ENCODE results near the gene GFRA1. TPM values are rescaled to one million over a fixed set of nuclear protein-coding genes. Genes with fewer than 3 reads are reported as not detected.

GFRA1 gene
- total and polyA plus RNA-seq, 2 of the 4 experiments (the other 2 are of a cell fraction) = 9.1 to 9.3 TPM

GRCh38 chr10:116147147-116147905 lies 125.7 kb downstream of the GFRA1 start:
- Histone ChIP-seq H3K4me1 (ENCODE audit: control insufficient read depth, insufficient read depth, low read length) (no peaks in the 10 kb centered on the region), H3K9ac (ENCODE audit: low read depth, low read length) (no peak overlapping the region), H3K4ac (ENCODE audit: low read depth, low read length) (no peak overlapping the region), H2AK9ac (replicated peaks; ENCODE audit: low read depth, low read length, poor library complexity) (no peak overlapping the region), H4K20me1 (ENCODE audit: insufficient read depth, low read length) (no peaks in the 10 kb centered on the region), H4K8ac (ENCODE audit: low read depth in 2 of 2, low read length in 2 of 2) (no peak overlapping the region), H4K5ac (ENCODE audit: low read depth, low read length) (no peak overlapping the region), H3K56ac (ENCODE audit: extremely low read depth, insufficient read depth, low read length) (no peak overlapping the region), H3K9me1 (ENCODE audit: insufficient read depth, low read length) (no peaks in the 10 kb centered on the region), H3K18ac (ENCODE audit: low read depth, low read length) (no peak overlapping the region), H3K27ac (ENCODE audit: insufficient read depth, low read length) (no peak overlapping the region), H3K4me2 (ENCODE audit: low read depth, low read length) (no peak overlapping the region), H3K36me3 (ENCODE audit: control insufficient read depth, insufficient read depth, low read length) (no peaks in the 10 kb centered on the region), H2BK5ac (ENCODE audit: low read depth, low read length, poor library complexity, severe bottlenecking) (no peak overlapping the region), H3K23ac (ENCODE audit: low read depth, low read length) (no peak overlapping the region), H3K79me1 (ENCODE audit: low read depth in 1 of 2, low read length in 2 of 2) (no peaks in the 10 kb centered on the region), H2BK120ac (ENCODE audit: low read depth, low read length) (no peak overlapping the region), H4K91ac (ENCODE audit: insufficient read depth, low read depth, low read length) (no peak overlapping the region), H2AFZ (replicated peaks; ENCODE audit: low read length, poor library complexity) (no peak overlapping the region), H3K9me3 (ENCODE audit: control insufficient read depth, insufficient read depth, low read length) (no peaks in the 10 kb centered on the region), H3K14ac (replicated peaks; ENCODE audit: low read depth, low read length) (no peak overlapping the region), H3K27me3 (ENCODE audit: control insufficient read depth, insufficient read depth, low read length) (no peaks in the 10 kb centered on the region), H2BK20ac (ENCODE audit: low read depth, low read length) (no peak overlapping the region), H3K4me3 (ENCODE audit: insufficient read depth, low read depth, low read length) (no peak overlapping the region), H2BK15ac (ENCODE audit: low read depth, low read length) (no peak overlapping the region), H2AK5ac (ENCODE audit: low read depth, low read length) (no peak overlapping the region)
- CTCF ChIA-PET = no interaction called here
- TF ChIP-seq MAZ (IDR thresholded peaks at IDR 0.05; ENCODE audit: borderline replicate concordance, low read depth, low read length) = no peak
- TF ChIP-seq RFX5 (IDR thresholded peaks at IDR 0.05; ENCODE audit: low read depth, low read length) = no peak
- TF ChIP-seq MAFK (IDR thresholded peaks at IDR 0.05; ENCODE audit: low read depth, low read length) = no peak
- no peak for TF ChIP-seq NFE2L2 (IDR thresholded peaks at IDR 0.05; ENCODE audit: low read depth, low read length)
- TF ChIP-seq MXI1 (IDR thresholded peaks at IDR 0.05; ENCODE audit: borderline replicate concordance, low read depth, low read length) = no peak
- TF ChIP-seq CEBPB (IDR thresholded peaks at IDR 0.05; ENCODE audit: low read depth, low read length) = no peak
- no peak for TF ChIP-seq CTCF (conservative IDR thresholded peaks at IDR 0.05; ENCODE audit: low read depth, low read length)
- no peak for TF ChIP-seq SMC3 (IDR thresholded peaks at IDR 0.05; ENCODE audit: low read depth, low read length)
- TF ChIP-seq POLR2A (IDR thresholded peaks at IDR 0.05; ENCODE audit: low read depth, low read length) = no peak
- TF ChIP-seq BHLHE40 (IDR thresholded peaks at IDR 0.05; ENCODE audit: low read depth, low read length) = no peak
- no peak for TF ChIP-seq FOS (IDR thresholded peaks at IDR 0.05; ENCODE audit: low read depth, low read length)
- no peak for TF ChIP-seq RCOR1 (IDR thresholded peaks at IDR 0.05; ENCODE audit: insufficient replicate concordance, low read length)
- TF ChIP-seq RAD21 (IDR thresholded peaks at IDR 0.05; ENCODE audit: low read length) = no peak
- no peak for TF ChIP-seq USF2 (IDR thresholded peaks at IDR 0.05; ENCODE audit: low read depth, low read length)
- TF ChIP-seq CHD1 (IDR thresholded peaks at IDR 0.05; ENCODE audit: low read depth, low read length) = no peak
- TF ChIP-seq ELK1 (IDR thresholded peaks at IDR 0.05; ENCODE audit: borderline replicate concordance, low read depth, low read length) = no peak
- in situ Hi-C loops (cut with MboI; ENCODE audit: low sequenced_read_pairs) = no loop called here
- ATAC-seq (ENCODE audit: low read depth) = no peak
- WGBS, 2 experiments (ENCODE audit: extremely low coverage in 2 of 2, insufficient read length in 1 of 2) = no CpG with 5 or more reads among the region's 15 CpGs
- intact Hi-C loops (cut with micrococcal nuclease) = no loop called here
- no TSS peak for BruUV-seq (replicated peaks)
- dilution Hi-C loops (cut with HindIII; ENCODE audit: low sequenced_read_pairs, unreplicated experiment) = no loop called here
- no peak for DNase-seq
- POLR2A ChIA-PET (ENCODE audit: unreplicated experiment) = no interaction called here
